Prostate gland (tissue), 2 donors: Measurements from ENCODE around the gene SON. TPM values are rescaled to one million over a fixed set of nuclear protein-coding genes. Genes with fewer than 3 reads are reported as not detected.
"Not testable (repeated sequence)": the region's sequence is repeated elsewhere in the genome, so short reads cannot be mapped to it uniquely, and the experiment has no call there.

ENCODE experiments used
- DNase-seq: peaks from one replicate; pipeline ENCODE4 v3.0.0-alpha.2; 2019; ENCODE audit warnings: low spot score
- H3K27ac ChIP-seq, 2 donors: fragments of 200-600 bp; sonication (generic); 2 replicates each; pipeline ENCODE4 v1.5.1; 2017 to 2019
- H3K27me3 ChIP-seq: fragments of 200-600 bp; sonication (generic); replicated peaks from 2 replicates; pipeline ENCODE4 v1.5.1; 2019; ENCODE audit not compliant: insufficient read depth
- H3K36me3 ChIP-seq, 2 donors: fragments of 200-600 bp; sonication (generic); 1 replicate in 1 of 2; 2 replicates in 1 of 2; pipeline versions ENCODE4 v1.5.1 to v1.8.1; 2017 to 2019
- H3K4me1 ChIP-seq: fragments of 200-600 bp; sonication (generic); replicated peaks from 2 replicates; pipeline ENCODE4 v1.5.1; 2019
- H3K4me3 ChIP-seq, 2 donors: fragments of 200-600 bp; sonication (generic); 2 replicates each; pipeline ENCODE4 v1.5.1; 2017 to 2019
- H3K9me3 ChIP-seq: fragments of 200-600 bp; sonication (generic); 2 replicates; pipeline ENCODE4 v1.5.1; 2017
- CTCF ChIP-seq, 4 experiments: fragments of 200-600 bp in 2 of 4; fragments of 450-650 bp in 2 of 4; sonication (generic) in 2 of 4; IDR thresholded peaks; 1 replicate in 3 of 4; 2 replicates in 1 of 4; pipeline ENCODE4 v1.5.1; 2016 to 2019; ENCODE audit warnings: antibody characterized with exemption in 4 of 4, mild to moderate bottlenecking in 2 of 4, moderate library complexity in 2 of 4
- POLR2A ChIP-seq: fragments of 450-650 bp; IDR thresholded peaks from one replicate; pipeline ENCODE4 v1.6.1; 2016; ENCODE audit warnings: antibody characterized with exemption, mild to moderate bottlenecking
- POLR2AphosphoS5 ChIP-seq: sonication (generic); formaldehyde crosslinking; IDR thresholded peaks from one replicate; pipeline ENCODE4 v1.6.1; 2017; ENCODE audit warnings: antibody characterized with exemption
- WGBS: methylation state at CpG from one replicate; pipeline ENCODE4 v1.1.5; 2018; 5-methylcytosine and 5-hydroxymethylcytosine counted together
- intact Hi-C: fragments of 100-400 bp; cut with DNase I; formaldehyde crosslinking; loops from one replicate; pipeline ENCODE4 v1.14.2; 2022
- total RNA-seq, 2 donors: library from RNA; depleted of rRNA; stranded (reverse); fragments of >200 nt; gene quantifications; one replicate each; pipeline ENCODE4 v1.1.0, GENCODE V29; 2016

The SON gene
- total RNA-seq, 2 donors from 2014 or later: 213 to 222 TPM

- Histone ChIP-seq H3K36me3 (no peaks in the 10 kb centered on the region), H3K27ac (peak within 1 kb of the TSS; percentile 78 to 82), H3K4me3 (peak within 1 kb of the TSS; percentile 59 to 83), H3K4me1 (no peaks in the 10 kb centered on the region), H3K9me3 (no peaks in the 10 kb centered on the region), H3K27me3 (no peaks in the 10 kb centered on the region)
- TF ChIP-seq CTCF (IDR thresholded peaks at IDR 0.05): peak in 1 of 4 experiments; percentile 28
- peak; percentile 77 for TF ChIP-seq POLR2A
- peak; percentile 68 for TF ChIP-seq POLR2AphosphoS5
- peak; percentile 75 for DNase-seq
- intact Hi-C loops: no loop called here
- under 1% methylated on average over 28 of the region's 78 CpGs for whole genome bisulfite sequencing
These were observed 45.9 kb downstream of the SON start, which contains the start of gene DONSON for GRCh38 chr21:33588485-33589335. TSS of gene DONSON (minus strand) at chr21:33588684. CDS start at chr21:33588641, 43 bp downstream.

- no peaks in the 10 kb centered on the region for H3K9me3 ChIP-seq
- no peak overlapping the region for H3K27ac ChIP-seq
- DNase-seq: no peak
- no peak for TF ChIP-seq POLR2A
- TF ChIP-seq POLR2AphosphoS5: no peak
- TF ChIP-seq CTCF (IDR thresholded peaks at IDR 0.05): no peak
- intact Hi-C loops: no loop called here
- no peaks in the 10 kb centered on the region for H3K27me3 ChIP-seq
- 72% methylated on average over 1 of the region's 1 CpG for WGBS
- H3K36me3 ChIP-seq: no peaks in the 10 kb centered on the region
- no peaks in the 10 kb centered on the region for H3K4me1 ChIP-seq
- H3K4me3 ChIP-seq: no peak overlapping the region
These were observed 55.2 kb downstream of the SON start for GRCh38 chr21:33598051-33598450.

- Histone ChIP-seq H3K36me3 (no peaks in the 10 kb centered on the region), H3K9me3 (no peaks in the 10 kb centered on the region), H3K4me1 (no peaks in the 10 kb centered on the region), H3K27me3 (no peaks in the 10 kb centered on the region), H3K4me3 (no peak overlapping the region), H3K27ac (no peak overlapping the region)
- no peak for TF ChIP-seq POLR2AphosphoS5
- TF ChIP-seq CTCF (IDR thresholded peaks at IDR 0.05): no peak
- no peak for TF ChIP-seq POLR2A
- no peak for DNase-seq
- intact Hi-C loops: loop anchor here (5.0 kb wide), 1 partner anchor 406 kb away; no protein-coding TSS in a partner anchor
- WGBS: 68% methylated on average over 1 of the region's 1 CpG
These were observed 65.7 kb downstream of the SON start for GRCh38 chr21:33608559-33608958.

GRCh38 chr21:33611006-33611744 is 68.3 kb downstream of the SON start:
- TF ChIP-seq POLR2AphosphoS5: no peak
- TF ChIP-seq POLR2A: no peak
- no peak for TF ChIP-seq CTCF (IDR thresholded peaks at IDR 0.05)
- Histone ChIP-seq H3K27me3 (no peaks in the 10 kb centered on the region), H3K27ac (no peak overlapping the region), H3K4me3 (no peak overlapping the region), H3K9me3 (no peaks in the 10 kb centered on the region), H3K36me3 (no peaks in the 10 kb centered on the region), H3K4me1 (no peaks in the 10 kb centered on the region)
- WGBS: 96% methylated on average over 7 of the region's 7 CpGs
- no peak for DNase-seq
- intact Hi-C loops: no loop called here

GRCh38 chr21:33617565-33617964 is 74.7 kb downstream of the SON start:
- H3K9me3 ChIP-seq: not testable (repeated sequence)
- WGBS: 93% methylated on average over 11 of the region's 11 CpGs

More at GRCh38 chr21:33617565-33617964, 74.7 kb downstream of the SON start:
- H3K27me3 ChIP-seq, H3K4me1 ChIP-seq, H3K36me3 ChIP-seq, DNase-seq, H3K4me3 ChIP-seq, intact Hi-C loops, H3K27ac ChIP-seq: not testable (repeated sequence)
